Measurements from ENCODE around the gene DNAJB13. TPM values are rescaled to one million over a fixed set of nuclear protein-coding genes. Genes with fewer than 3 reads are reported as not detected.

The DNAJB13 gene
- total and polyA plus RNA-seq, 2 donors (not counting 1 experiment from before 2014, with no cell fraction given) = 0.15 to 0.27 TPM

DNA sequence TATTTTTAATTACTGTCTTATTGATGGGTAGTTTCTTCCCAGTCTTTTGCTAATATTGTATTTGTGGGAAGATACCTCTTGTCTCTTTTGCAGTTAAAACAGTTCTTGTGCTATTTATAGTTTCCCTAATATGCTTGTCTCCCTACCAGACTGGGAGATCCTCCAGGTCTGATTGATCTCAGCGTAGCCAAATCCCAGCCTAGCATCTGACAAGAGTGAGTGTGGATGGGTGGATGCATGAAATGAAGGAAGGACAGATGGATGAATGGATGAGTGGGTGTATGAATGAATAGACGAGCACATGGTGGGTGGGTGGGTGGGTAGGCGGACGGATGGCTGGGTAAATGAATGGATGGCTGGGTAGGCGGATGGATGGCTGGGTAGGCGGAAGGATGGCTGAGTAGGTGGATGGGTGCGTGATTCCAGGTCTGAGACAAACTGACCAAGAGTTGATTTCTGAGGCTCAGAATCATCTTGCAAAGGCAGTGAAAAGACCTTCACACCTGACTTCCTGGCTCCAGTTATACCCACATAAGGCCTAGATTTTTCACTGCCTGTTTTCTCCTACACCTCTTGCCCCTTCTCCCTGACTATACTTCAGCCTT lies 11.4 kb downstream of the DNAJB13 start:
- Histone ChIP-seq H3K27me3 (replicated peaks in 1 of 4; ENCODE audit: control extremely low read depth in 1 of 4, control insufficient read depth in 3 of 4, insufficient read depth in 4 of 4, low read length in 3 of 4) (peaks cover 0 to 8% (median 0%) of the 10 kb centered on the region in 4 experiments), H3K4me1 (ENCODE audit: control insufficient read depth in 2 of 2, insufficient read depth in 2 of 2, low read length in 2 of 2) (peaks cover 6 to 12% of the 10 kb centered on the region in 2 donors), H3K4me3 (ENCODE audit: control extremely low read depth in 1 of 5, extremely low read depth in 1 of 5, insufficient read depth in 1 of 5, low read depth in 2 of 5, low read length in 4 of 5) (no peak overlapping the region), H3K9me3 (ENCODE audit: control extremely low read depth in 1 of 3, control insufficient read depth in 2 of 3, insufficient read depth in 1 of 3, low read length in 2 of 3) (no peaks in the 10 kb centered on the region), H4K20me1 (ENCODE audit: control insufficient read depth, insufficient read depth, low read length, poor library complexity, severe bottlenecking) (no peaks in the 10 kb centered on the region), H3K79me2 (ENCODE audit: control insufficient read depth, insufficient read depth, low read length) (peaks cover 8% of the 10 kb centered on the region), H3K4me2 (replicated peaks; ENCODE audit: low read depth, low read length, poor library complexity, severe bottlenecking) (no peak overlapping the region), H3K36me3 (replicated peaks in 1 of 2; ENCODE audit: control extremely low read depth in 1 of 2, control insufficient read depth in 1 of 2, extremely low read depth in 1 of 2, insufficient read depth in 2 of 2, low read length in 1 of 2) (no peaks in the 10 kb centered on the region), H3K9ac (ENCODE audit: low read length) (no peak overlapping the region), H2AFZ (ENCODE audit: insufficient read depth, low read depth, low read length, poor library complexity, severe bottlenecking) (no peak overlapping the region), H3K27ac (ENCODE audit: low read length in 2 of 2) (no peak overlapping the region)
- ATAC-seq (ENCODE audit: low read depth) (no peak), DNase-seq (no peak)
- Mint-ChIP-seq H3K4me3 (no peak overlapping the region), H3K4me1 (peaks cover 17% of the 10 kb centered on the region), H3K9me3 (ENCODE audit: insufficient read depth) (no peaks in the 10 kb centered on the region), H3K27me3 (peaks cover 5% of the 10 kb centered on the region), H3K27ac (no peak overlapping the region)
- TF ChIP-seq, protein P1, sequence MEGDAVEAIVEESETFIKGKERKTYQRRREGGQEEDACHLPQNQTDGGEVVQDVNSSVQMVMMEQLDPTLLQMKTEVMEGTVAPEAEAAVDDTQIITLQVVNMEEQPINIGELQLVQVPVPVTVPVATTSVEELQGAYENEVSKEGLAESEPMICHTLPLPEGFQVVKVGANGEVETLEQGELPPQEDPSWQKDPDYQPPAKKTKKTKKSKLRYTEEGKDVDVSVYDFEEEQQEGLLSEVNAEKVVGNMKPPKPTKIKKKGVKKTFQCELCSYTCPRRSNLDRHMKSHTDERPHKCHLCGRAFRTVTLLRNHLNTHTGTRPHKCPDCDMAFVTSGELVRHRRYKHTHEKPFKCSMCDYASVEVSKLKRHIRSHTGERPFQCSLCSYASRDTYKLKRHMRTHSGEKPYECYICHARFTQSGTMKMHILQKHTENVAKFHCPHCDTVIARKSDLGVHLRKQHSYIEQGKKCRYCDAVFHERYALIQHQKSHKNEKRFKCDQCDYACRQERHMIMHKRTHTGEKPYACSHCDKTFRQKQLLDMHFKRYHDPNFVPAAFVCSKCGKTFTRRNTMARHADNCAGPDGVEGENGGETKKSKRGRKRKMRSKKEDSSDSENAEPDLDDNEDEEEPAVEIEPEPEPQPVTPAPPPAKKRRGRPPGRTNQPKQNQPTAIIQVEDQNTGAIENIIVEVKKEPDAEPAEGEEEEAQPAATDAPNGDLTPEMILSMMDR (IDR thresholded peaks at IDR 0.05) = no peak
- TF ChIP-seq EZH2 (IDR thresholded peaks at IDR 0.05; ENCODE audit: borderline replicate concordance, insufficient read depth, low read depth, low read length, poor library complexity, severe bottlenecking) = no peak
- intact Hi-C loops (cut with micrococcal nuclease) = no loop called here
- POLR2A ChIA-PET = no interaction called here
- no CpG with 5 or more reads among the region's 7 CpGs for WGBS (ENCODE audit: insufficient coverage)
- CTCF ChIA-PET = interaction anchor here (1.0 to 3.2 kb wide), 4 partner anchors 52 to 129 kb away, joined by 3 to 38 read pairs (median 6); no protein-coding TSS in a partner anchor

DNA sequence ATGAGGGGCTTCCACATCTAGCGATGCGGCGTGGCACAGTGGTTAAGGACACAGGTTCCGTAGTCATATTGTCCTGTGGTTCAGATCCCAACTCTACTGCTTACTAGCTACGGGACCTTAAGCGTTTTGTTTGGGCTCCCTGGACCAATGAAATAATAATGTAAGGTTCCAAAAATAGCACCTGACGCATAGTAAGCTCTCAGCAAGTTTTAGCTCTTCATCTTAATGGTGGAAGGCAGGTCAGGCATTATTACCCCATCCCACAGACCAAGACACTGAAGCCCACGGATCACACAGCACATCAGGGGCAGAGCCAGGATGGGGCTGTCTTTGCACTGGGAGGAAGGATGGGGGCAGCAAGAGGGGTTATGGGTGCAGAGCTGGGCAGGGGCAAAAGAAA lies 13.0 kb downstream of the DNAJB13 start:
- POLR2A ChIA-PET = interaction anchor here (0.6 to 1.8 kb wide), 4 partner anchors 16 to 256 kb away, joined by 3 to 7 read pairs (median 6); partner anchors contain the start of gene UCP2

More for the DNA sequence above, 13.0 kb downstream of the DNAJB13 start:
- no peaks in the 10 kb centered on the region for H3K27me3 ChIP-seq (replicated peaks in 1 of 4; ENCODE audit: control extremely low read depth in 1 of 4, control insufficient read depth in 3 of 4, insufficient read depth in 4 of 4, low read length in 3 of 4)
- H3K79me2 ChIP-seq (ENCODE audit: control insufficient read depth, insufficient read depth, low read length) = peaks cover 8% of the 10 kb centered on the region
- WGBS (ENCODE audit: insufficient coverage) = 83% methylated on average over 4 of the region's 8 CpGs
- intact Hi-C loops (cut with micrococcal nuclease) = loop anchor here (1.0 to 2.0 kb wide), 5 partner anchors 16 to 291 kb away; partner anchors contain the start of genes C2CD3 and PPME1
- H3K4me2 ChIP-seq (replicated peaks; ENCODE audit: low read depth, low read length, poor library complexity, severe bottlenecking) = peak overlapping the region; percentile 66
- Mint-ChIP-seq H3K9me3 (ENCODE audit: insufficient read depth) (no peaks in the 10 kb centered on the region), H3K27ac (no peak overlapping the region), H3K27me3 (no peaks in the 10 kb centered on the region), H3K4me1 (peaks cover 22% of the 10 kb centered on the region), H3K4me3 (no peak overlapping the region)
- no peak overlapping the region for H3K9ac ChIP-seq (ENCODE audit: low read length)
- H3K4me3 ChIP-seq (ENCODE audit: control extremely low read depth in 1 of 5, extremely low read depth in 1 of 5, insufficient read depth in 1 of 5, low read depth in 2 of 5, low read length in 4 of 5) = no peak overlapping the region
- no peak overlapping the region for H3K27ac ChIP-seq (ENCODE audit: low read length in 2 of 2)
- H3K36me3 ChIP-seq (replicated peaks in 1 of 2; ENCODE audit: control extremely low read depth in 1 of 2, control insufficient read depth in 1 of 2, extremely low read depth in 1 of 2, insufficient read depth in 2 of 2, low read length in 1 of 2) = no peaks in the 10 kb centered on the region
- ATAC-seq (ENCODE audit: low read depth) (no peak), DNase-seq (no peak)
- peaks cover 8 to 24% of the 10 kb centered on the region in 2 donors for H3K4me1 ChIP-seq (ENCODE audit: control insufficient read depth in 2 of 2, insufficient read depth in 2 of 2, low read length in 2 of 2)
- H3K9me3 ChIP-seq (ENCODE audit: control extremely low read depth in 1 of 3, control insufficient read depth in 2 of 3, insufficient read depth in 1 of 3, low read length in 2 of 3) = no peaks in the 10 kb centered on the region
- TF ChIP-seq, protein P1 (IDR thresholded peaks at IDR 0.05) = no peak
- TF ChIP-seq EZH2 (IDR thresholded peaks at IDR 0.05; ENCODE audit: borderline replicate concordance, insufficient read depth, low read depth, low read length, poor library complexity, severe bottlenecking) = no peak
- no peaks in the 10 kb centered on the region for H4K20me1 ChIP-seq (ENCODE audit: control insufficient read depth, insufficient read depth, low read length, poor library complexity, severe bottlenecking)
- CTCF ChIA-PET = interaction anchor here (0.6 to 9.9 kb wide), 33 partner anchors 9 to 292 kb away, joined by 3 to 97 read pairs (median 4); partner anchors contain the start of genes C2CD3, PPME1 and UCP2
- H2AFZ ChIP-seq (ENCODE audit: insufficient read depth, low read depth, low read length, poor library complexity, severe bottlenecking) = peak overlapping the region; percentile 37
